GM12864 (cell line): ENCODE results near the gene PLCB2.

Experiments used
- DNase-seq: peaks from one replicate; pipeline ENCODE4 v3.0.0-alpha.2; 2011; ENCODE audit warnings: low read depth
- H3K4me3 ChIP-seq: 2 replicates; pipeline ENCODE4 v1.5.1; 2011; ENCODE audit warnings: mild to moderate bottlenecking, low read depth, low read length, control low read depth
- TF ChIP-seq, protein P1 (sequence below): IDR thresholded peaks from 2 replicates; pipeline ENCODE4 v1.5.1; 2011; ENCODE audit warnings: low read depth, mild to moderate bottlenecking, moderate library complexity, low read length, control low read depth, inconsistent platforms; ENCODE audit errors: missing control alignments

The PLCB2 gene

DNA sequence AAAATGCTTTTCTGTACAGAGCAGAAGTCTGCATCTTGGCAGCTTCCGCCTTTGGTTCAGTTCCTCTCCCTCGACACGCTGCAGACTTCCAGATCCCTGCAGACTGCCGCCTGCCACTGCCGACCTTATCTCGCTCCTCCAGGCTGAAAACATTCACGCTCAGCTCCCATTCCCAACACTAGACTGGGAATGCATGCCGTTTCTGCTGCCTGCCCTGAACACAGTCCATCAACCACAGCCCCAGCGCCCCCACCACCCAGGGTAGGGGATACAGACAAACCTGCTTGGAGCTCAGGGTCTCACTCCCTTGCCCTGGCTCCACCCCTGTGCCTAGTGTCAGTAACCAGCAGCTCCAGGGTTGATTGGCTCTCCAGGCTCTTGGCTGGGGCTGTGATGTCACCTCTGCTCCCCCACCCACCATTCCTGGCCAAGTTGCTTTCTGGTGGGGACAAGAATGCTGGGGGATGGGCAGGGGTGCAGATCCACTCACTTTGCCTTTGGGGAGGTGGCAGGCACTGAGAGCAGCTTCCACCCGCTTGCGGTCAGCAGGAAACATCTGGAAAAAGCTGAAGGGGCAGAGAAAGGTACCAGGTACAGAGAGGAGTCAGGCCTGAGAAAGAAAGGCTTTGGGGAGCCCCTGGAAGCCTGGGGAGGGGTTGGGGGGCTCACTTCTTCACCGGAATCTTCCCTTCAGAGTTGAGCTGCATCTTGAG lies 6.1 kb downstream of the PLCB2 start:
- H3K4me3 ChIP-seq = no peak overlapping the region
- DNase-seq = no peak
- TF ChIP-seq, protein P1, sequence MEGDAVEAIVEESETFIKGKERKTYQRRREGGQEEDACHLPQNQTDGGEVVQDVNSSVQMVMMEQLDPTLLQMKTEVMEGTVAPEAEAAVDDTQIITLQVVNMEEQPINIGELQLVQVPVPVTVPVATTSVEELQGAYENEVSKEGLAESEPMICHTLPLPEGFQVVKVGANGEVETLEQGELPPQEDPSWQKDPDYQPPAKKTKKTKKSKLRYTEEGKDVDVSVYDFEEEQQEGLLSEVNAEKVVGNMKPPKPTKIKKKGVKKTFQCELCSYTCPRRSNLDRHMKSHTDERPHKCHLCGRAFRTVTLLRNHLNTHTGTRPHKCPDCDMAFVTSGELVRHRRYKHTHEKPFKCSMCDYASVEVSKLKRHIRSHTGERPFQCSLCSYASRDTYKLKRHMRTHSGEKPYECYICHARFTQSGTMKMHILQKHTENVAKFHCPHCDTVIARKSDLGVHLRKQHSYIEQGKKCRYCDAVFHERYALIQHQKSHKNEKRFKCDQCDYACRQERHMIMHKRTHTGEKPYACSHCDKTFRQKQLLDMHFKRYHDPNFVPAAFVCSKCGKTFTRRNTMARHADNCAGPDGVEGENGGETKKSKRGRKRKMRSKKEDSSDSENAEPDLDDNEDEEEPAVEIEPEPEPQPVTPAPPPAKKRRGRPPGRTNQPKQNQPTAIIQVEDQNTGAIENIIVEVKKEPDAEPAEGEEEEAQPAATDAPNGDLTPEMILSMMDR = no peak

- TF ChIP-seq, protein P1 = no peak
- H3K4me3 ChIP-seq = no peak overlapping the region
- no peak for DNase-seq
These were observed 7.0 kb downstream of the PLCB2 start for GRCh38 chr15:40300771-40301170.

GRCh38 chr15:40300367-40300766 lies 7.4 kb downstream of the PLCB2 start:
- no peak for DNase-seq
- H3K4me3 ChIP-seq = no peak overlapping the region
- TF ChIP-seq, protein P1 = no peak

DNA sequence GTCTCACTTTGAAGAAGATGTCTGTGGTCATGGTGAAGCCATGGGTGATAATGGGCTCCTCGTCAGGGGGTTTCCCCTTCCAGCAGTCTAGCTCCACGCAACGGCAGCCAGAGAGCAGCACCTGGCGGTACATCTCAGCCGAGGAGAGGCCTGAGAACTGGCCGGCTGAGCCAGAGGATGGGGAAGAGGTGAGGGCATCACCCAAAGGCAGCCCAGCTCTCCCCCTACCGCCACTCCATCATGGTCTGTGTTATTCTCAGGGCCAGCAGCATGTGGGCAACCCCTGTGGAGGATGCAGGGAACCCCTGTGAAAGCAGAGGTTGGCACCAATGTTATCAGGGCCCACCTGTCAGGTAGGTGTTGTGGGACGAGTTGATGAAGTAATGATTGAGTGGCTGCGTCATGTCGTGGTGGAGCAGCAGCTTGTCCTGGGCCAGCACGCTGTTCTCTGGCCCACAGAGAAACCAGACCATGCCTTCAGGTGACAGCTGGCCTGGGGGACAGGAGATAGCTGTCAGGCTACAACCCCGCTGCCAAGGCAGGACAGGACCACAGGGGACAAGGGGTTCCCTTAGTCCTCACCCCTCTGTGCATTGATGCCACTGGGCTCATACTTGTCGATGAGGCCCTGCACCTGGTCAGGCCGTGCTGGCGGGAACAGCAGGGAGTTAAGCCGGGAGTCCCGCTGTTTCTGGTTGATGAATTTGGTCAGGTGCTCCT lies 9.4 kb downstream of the PLCB2 start:
- TF ChIP-seq, protein P1 = no peak
- no peak for DNase-seq
- no peak overlapping the region for H3K4me3 ChIP-seq

- TF ChIP-seq, protein P1 = no peak
- DNase-seq = no peak
- H3K4me3 ChIP-seq = no peak overlapping the region
These were observed 10.4 kb downstream of the PLCB2 start for GRCh38 chr15:40297356-40297755.

- no peak for DNase-seq
- no peak overlapping the region for H3K4me3 ChIP-seq
- TF ChIP-seq, protein P1 = no peak
These were observed 11.0 kb downstream of the PLCB2 start for GRCh38 chr15:40296561-40297230.
